Peyer's patch (tissue), 4 donors: ENCODE data around the gene PTPN14.

Experiments used
- POLR2A ChIP-seq, 2 donors: fragments of 450-650 bp; IDR thresholded peaks; one replicate each; pipeline ENCODE4 v1.5.1; 2017; ENCODE audit warnings: antibody characterized with exemption in 2 of 2, mild to moderate bottlenecking in 2 of 2, moderate library complexity in 2 of 2
- TF ChIP-seq, protein P1 (sequence below), 6 experiments: fragments of 450-650 bp in 4 of 6; fragments of 200-600 bp in 2 of 6; sonication (generic) in 1 of 6; IDR thresholded peaks; one replicate each; pipeline ENCODE4 v1.5.1; 2017 to 2019; ENCODE audit warnings: antibody characterized with exemption in 6 of 6, mild to moderate bottlenecking in 3 of 6, moderate library complexity in 1 of 6

DNA sequence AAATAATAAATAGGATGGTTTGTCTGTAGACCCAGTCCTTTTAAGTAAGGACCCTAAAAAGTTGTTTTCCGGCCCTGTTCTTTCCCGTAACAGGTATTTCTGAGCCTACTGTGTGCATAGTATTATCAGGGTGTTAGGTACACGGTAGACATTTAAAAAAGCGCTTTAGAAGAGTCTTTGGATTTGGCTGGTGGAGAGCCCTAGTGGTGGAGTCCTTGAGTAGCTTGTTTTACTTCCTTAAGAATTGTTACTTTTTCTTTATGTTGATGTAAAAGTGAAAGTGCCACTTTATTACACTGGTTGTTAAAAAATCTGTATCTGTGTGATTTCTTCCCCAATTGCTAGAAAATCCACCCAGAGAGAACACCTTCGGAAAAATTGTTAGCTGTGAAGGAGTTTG is 233.7 kb downstream of the PTPN14 start:
- TF ChIP-seq, protein P1, sequence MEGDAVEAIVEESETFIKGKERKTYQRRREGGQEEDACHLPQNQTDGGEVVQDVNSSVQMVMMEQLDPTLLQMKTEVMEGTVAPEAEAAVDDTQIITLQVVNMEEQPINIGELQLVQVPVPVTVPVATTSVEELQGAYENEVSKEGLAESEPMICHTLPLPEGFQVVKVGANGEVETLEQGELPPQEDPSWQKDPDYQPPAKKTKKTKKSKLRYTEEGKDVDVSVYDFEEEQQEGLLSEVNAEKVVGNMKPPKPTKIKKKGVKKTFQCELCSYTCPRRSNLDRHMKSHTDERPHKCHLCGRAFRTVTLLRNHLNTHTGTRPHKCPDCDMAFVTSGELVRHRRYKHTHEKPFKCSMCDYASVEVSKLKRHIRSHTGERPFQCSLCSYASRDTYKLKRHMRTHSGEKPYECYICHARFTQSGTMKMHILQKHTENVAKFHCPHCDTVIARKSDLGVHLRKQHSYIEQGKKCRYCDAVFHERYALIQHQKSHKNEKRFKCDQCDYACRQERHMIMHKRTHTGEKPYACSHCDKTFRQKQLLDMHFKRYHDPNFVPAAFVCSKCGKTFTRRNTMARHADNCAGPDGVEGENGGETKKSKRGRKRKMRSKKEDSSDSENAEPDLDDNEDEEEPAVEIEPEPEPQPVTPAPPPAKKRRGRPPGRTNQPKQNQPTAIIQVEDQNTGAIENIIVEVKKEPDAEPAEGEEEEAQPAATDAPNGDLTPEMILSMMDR (IDR thresholded peaks at IDR 0.05): no peak
- TF ChIP-seq POLR2A (IDR thresholded peaks at IDR 0.05): no peak
